Measurements from ENCODE around the gene LRRC23. TPM values are rescaled to one million over a fixed set of nuclear protein-coding genes. Genes with fewer than 3 reads are reported as not detected.
"Not testable (repeated sequence)": the region's sequence is repeated elsewhere in the genome, so short reads cannot be mapped to it uniquely, and the experiment has no call there.

The LRRC23 gene
- total RNA-seq, 4 donors from 2014 or later: 8.3 to 12.9 (median 11.0) TPM

DNA sequence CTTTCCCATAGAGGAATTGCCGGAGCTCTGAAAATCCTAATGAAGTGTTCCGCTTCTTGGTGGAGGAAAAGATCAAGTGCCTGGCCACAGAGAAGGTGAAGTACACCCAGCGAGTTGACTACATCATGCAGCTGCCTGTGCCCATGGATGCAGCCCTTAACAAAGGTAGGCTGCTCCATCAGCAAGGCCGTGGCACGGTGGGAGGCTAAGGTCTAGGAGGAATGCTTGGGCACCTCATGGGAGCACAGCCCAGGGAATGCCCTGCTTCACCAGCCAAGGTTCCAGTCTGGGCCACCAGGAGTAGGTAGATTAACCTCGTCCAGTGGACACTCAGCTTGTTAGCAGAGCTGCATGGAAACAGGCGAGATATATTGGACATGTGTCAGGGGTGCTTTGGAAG, 43.7 kb upstream of the LRRC23 start:
- Histone ChIP-seq H3K4me3 (no peak overlapping the region), H3K36me3 (peaks cover 66 to 100% (median 97%) of the 10 kb centered on the region in 4 donors), H3K4me1 (no peaks in the 10 kb centered on the region), H3K27ac (replicated peaks in 1 of 4) (no peak overlapping the region), H3K9me3 (no peaks in the 10 kb centered on the region), H3K27me3 (no peaks in the 10 kb centered on the region)
- intact Hi-C loops (cut with DNase I): loop anchor here (5.0 kb wide), 1 partner anchor 46 kb away; no protein-coding TSS in a partner anchor
- DNase-seq (ENCODE audit: extremely low spot score): no peak
- TF ChIP-seq POLR2AphosphoS5 (IDR thresholded peaks at IDR 0.05) (no peak), EP300 (IDR thresholded peaks at IDR 0.05) (no peak), POLR2A (IDR thresholded peaks at IDR 0.05; ENCODE audit: low read depth) (no peak)
- TF ChIP-seq, protein P1, sequence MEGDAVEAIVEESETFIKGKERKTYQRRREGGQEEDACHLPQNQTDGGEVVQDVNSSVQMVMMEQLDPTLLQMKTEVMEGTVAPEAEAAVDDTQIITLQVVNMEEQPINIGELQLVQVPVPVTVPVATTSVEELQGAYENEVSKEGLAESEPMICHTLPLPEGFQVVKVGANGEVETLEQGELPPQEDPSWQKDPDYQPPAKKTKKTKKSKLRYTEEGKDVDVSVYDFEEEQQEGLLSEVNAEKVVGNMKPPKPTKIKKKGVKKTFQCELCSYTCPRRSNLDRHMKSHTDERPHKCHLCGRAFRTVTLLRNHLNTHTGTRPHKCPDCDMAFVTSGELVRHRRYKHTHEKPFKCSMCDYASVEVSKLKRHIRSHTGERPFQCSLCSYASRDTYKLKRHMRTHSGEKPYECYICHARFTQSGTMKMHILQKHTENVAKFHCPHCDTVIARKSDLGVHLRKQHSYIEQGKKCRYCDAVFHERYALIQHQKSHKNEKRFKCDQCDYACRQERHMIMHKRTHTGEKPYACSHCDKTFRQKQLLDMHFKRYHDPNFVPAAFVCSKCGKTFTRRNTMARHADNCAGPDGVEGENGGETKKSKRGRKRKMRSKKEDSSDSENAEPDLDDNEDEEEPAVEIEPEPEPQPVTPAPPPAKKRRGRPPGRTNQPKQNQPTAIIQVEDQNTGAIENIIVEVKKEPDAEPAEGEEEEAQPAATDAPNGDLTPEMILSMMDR (IDR thresholded peaks at IDR 0.05): no peak
- WGBS: 92% methylated on average over 7 of the region's 7 CpGs

DNA sequence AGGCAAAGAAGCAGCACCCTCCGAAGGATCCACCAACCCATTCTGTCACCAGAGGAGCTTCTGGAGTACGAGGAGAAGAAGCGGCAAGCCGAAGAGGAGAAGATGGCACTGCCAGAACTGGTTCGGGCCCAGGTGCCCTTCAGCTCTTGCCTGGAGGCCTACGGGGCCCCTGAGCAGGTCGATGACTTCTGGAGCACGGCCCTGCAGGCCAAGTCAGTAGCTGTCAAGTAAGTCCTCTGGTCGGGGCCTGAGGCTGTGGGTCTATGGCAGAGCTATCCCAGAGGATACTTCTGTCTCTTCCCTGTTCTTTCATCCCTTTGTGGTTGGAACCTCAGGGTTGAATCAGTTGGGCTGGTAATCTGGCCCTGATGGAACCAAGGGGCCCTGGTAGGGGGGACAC, 43.2 kb upstream of the LRRC23 start:
- no peaks in the 10 kb centered on the region for H3K9me3 ChIP-seq
- TF ChIP-seq POLR2AphosphoS5 (IDR thresholded peaks at IDR 0.05) (no peak), EP300 (IDR thresholded peaks at IDR 0.05) (no peak), POLR2A (IDR thresholded peaks at IDR 0.05; ENCODE audit: low read depth) (no peak)
- TF ChIP-seq, protein P1 (IDR thresholded peaks at IDR 0.05): no peak
- 95% methylated on average over 8 of the region's 9 CpGs for WGBS
- no peak overlapping the region for H3K27ac ChIP-seq (replicated peaks in 1 of 4)
- no peak overlapping the region for H3K4me3 ChIP-seq
- intact Hi-C loops (cut with DNase I): loop anchor here (5.0 kb wide), 1 partner anchor 46 kb away; no protein-coding TSS in a partner anchor
- no peaks in the 10 kb centered on the region for H3K27me3 ChIP-seq
- peaks cover 62 to 98% (median 95%) of the 10 kb centered on the region in 4 donors for H3K36me3 ChIP-seq
- DNase-seq (ENCODE audit: extremely low spot score): no peak
- peaks cover under 1 to 2% (median 1%) of the 10 kb centered on the region in 4 donors for H3K4me1 ChIP-seq

DNA sequence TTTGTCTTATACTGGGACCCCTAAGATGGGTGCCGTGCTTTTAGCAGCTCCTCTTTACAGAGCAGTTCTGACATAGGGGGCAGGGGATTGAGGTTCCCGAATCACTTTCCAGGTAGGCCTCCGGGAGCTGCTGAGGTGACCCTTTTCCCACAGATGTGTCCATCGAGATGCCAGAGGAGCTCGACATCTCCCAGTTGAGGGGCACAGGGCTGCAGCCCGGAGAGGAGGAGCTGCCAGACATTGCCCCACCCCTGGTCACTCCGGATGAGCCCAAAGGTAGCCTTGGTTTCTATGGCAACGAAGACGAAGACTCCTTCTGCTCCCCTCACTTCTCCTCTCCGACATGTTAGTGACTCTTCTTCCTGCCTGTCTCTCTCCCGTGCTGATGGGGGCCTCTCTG, 41.6 kb upstream of the LRRC23 start:
- H3K27ac ChIP-seq (replicated peaks in 1 of 4): no peak overlapping the region
- H3K9me3 ChIP-seq: no peaks in the 10 kb centered on the region
- peaks cover 51 to 82% (median 78%) of the 10 kb centered on the region in 4 donors for H3K36me3 ChIP-seq
- TF ChIP-seq, protein P1 (IDR thresholded peaks at IDR 0.05): no peak
- TF ChIP-seq POLR2A (IDR thresholded peaks at IDR 0.05; ENCODE audit: low read depth) (no peak), EP300 (IDR thresholded peaks at IDR 0.05) (no peak), POLR2AphosphoS5 (IDR thresholded peaks at IDR 0.05) (no peak)
- H3K27me3 ChIP-seq: no peaks in the 10 kb centered on the region
- DNase-seq (ENCODE audit: extremely low spot score): no peak
- peaks cover 7 to 10% (median 9%) of the 10 kb centered on the region in 4 donors for H3K4me1 ChIP-seq
- H3K4me3 ChIP-seq: no peak overlapping the region
- intact Hi-C loops (cut with DNase I): loop anchor here (5.0 kb wide), 1 partner anchor 44 kb away; no protein-coding TSS in a partner anchor
- 96% methylated on average over 11 of the region's 11 CpGs for WGBS

DNA sequence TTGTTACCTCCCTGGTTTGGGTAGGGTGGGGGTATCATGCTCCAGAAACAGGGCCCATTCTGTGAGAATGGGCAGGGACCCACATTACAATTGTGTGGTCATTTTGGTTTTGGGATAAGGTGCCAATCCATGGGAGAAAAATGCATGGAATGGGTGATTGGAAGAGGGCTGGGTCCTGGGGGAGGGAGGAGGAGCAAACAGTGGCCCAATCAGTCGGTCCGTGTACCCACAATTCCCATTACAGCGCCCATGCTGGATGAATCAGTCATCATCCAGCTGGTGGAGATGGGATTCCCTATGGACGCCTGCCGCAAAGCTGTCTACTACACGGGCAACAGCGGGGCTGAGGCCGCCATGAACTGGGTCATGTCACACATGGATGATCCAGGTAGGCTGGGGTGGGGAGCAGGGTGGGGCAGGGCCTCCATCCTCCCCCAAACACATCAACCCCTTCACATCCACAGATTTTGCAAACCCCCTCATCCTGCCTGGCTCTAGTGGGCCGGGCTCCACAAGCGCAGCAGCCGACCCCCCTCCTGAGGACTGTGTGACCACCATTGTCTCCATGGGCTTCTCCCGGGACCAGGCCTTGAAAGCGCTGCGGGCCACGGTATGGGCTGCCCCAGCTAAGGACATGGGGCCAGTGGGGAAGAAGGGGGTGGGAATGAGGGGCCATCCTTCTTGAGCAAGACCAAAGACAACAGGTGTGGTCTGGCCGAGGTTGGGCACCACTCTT, 40.9 kb upstream of the LRRC23 start:
- Histone ChIP-seq H3K9me3 (no peaks in the 10 kb centered on the region), H3K4me3 (no peak overlapping the region), H3K27me3 (no peaks in the 10 kb centered on the region), H3K4me1 (peaks cover 13 to 17% (median 16%) of the 10 kb centered on the region in 4 donors), H3K36me3 (peaks cover 44 to 75% (median 72%) of the 10 kb centered on the region in 4 donors), H3K27ac (replicated peaks in 1 of 4) (no peak overlapping the region)
- 97% methylated on average over 10 of the region's 16 CpGs for WGBS
- intact Hi-C loops (cut with DNase I): loop anchor here (5.0 kb wide), 1 partner anchor 44 kb away; no protein-coding TSS in a partner anchor
- TF ChIP-seq POLR2AphosphoS5 (IDR thresholded peaks at IDR 0.05) (no peak), POLR2A (IDR thresholded peaks at IDR 0.05; ENCODE audit: low read depth) (no peak)
- TF ChIP-seq, protein P1 (IDR thresholded peaks at IDR 0.05): no peak
- DNase-seq (ENCODE audit: extremely low spot score): no peak

DNA sequence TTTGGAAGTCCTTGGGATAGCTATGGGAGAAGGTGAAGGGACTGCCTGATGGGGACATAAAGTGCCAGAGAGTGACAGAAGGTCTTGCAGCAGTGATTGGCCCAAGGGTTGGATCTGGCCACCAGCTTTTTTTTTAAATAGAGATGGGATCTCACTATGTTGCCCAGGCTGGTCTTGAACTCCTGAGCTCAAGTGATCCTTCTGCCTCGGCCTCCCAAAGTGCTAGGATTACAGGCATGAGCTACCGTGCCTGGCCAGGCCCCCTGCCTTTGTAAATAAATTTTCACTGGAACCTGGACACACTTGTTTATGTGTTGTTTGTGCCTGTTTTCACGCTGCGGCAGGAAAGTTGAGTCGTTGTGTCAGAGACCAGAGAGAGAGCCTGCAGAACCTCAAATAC, 39.3 kb upstream of the LRRC23 start:
- H3K27me3 ChIP-seq; H3K9me3 ChIP-seq; DNase-seq (ENCODE audit: extremely low spot score); H3K27ac ChIP-seq (replicated peaks in 1 of 4); intact Hi-C loops (cut with DNase I); H3K4me3 ChIP-seq: not testable (repeated sequence)
- Histone ChIP-seq H3K4me1 (peaks cover 25 to 33% (median 32%) of the 10 kb centered on the region in 4 donors), H3K36me3 (peaks cover 36 to 72% (median 68%) of the 10 kb centered on the region in 4 donors)
- 96% methylated on average over 5 of the region's 5 CpGs for WGBS
